ENCODE data around the gene THRAP3.
"Not testable (repeated sequence)": the region's sequence is repeated elsewhere in the genome, so short reads cannot be mapped to it uniquely, and the experiment has no call there.

Gene THRAP3

DNA sequence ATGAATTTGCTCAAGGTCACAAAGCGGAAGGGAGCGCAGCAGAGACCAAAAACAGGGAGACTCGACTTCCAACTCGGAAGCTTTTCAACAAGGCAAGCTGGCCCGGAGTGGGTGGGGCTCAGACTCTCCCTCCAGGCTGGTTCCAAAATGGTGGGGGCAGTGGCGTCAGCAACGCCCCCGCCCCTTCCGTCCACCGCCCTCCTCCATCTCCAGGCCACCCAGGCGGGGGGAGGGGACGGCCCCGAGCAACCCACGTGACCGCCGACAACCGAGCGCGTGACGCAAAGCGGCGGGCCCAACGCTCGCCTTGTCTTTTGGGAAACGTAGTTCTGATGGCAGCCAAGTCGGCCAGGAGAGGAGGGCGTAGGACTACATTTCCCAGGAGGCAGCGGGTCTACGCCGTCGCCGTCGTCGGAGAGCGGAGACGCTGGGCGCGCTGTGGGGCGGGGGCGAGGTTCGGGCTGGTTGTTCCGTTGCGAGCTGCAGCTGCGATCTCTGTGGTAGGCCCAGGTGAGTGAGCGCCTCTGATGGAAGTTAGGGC, at the start of gene THRAP3:
TSS of gene THRAP3 (plus strand) at position 448 of the 541 bp plus-strand sequence. CDS start 58,121 bp downstream, outside the sequence.
- peak within 1 kb of the TSS; percentile 93 for H3K4me3 ChIP-seq (ENCODE audit: low read depth, low read length)
- DNase-seq (ENCODE audit: low read depth), result peak; percentile 98

GRCh38 chr1:36174713-36175112, 49.5 kb upstream of the THRAP3 start:
- no peak for DNase-seq (ENCODE audit: low read depth)
- H3K4me3 ChIP-seq (ENCODE audit: low read depth, low read length), result no peak overlapping the region

DNA sequence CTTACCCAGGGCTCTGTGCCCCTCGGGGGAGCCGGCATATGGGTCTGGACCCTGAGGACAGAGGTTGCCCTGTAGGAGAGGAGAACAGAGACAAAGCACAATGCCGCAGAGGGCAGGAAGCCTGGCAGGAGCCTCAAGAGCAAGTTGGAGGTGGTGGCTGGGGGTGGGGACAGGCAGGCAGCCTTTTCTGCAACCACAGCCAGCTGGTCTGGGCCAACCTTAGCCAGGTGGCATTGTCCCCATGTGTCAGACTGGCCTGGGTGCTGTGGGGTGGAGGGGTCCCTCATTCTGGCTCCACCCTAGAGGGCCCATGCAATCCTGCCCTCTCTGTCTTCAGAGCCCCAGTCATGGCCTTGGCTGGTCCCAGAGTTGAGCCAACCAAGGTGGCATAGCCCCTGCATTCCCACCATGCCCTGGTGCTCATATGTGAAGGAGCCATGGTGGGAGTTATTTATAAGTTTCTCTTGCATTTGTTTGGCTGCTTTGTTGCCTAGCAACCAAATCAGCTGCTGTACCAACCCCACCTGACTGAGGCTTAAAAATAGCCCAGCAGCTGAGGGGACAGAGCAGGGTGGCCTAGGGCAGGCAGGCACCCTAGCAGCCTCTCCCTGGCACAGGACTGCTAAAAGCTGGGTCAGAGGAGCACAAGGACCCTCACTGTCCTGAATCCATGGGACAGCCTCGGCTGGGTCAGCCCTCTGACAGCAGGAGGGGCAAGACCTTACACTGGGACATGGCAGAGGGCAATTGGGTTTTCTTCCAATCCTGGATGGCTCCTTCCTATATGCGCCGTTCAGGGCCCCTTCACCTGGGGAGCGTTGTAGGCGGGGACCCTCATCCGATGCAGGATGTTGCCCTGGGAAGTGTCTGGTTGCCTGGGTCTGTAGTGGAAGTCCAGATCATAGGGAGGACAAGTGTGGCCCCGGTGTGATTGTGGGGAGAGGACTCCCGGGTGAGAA, 48.8 kb upstream of the THRAP3 start:
- no peak overlapping the region for H3K4me3 ChIP-seq (ENCODE audit: low read depth, low read length)
- DNase-seq (ENCODE audit: low read depth), result no peak

DNA sequence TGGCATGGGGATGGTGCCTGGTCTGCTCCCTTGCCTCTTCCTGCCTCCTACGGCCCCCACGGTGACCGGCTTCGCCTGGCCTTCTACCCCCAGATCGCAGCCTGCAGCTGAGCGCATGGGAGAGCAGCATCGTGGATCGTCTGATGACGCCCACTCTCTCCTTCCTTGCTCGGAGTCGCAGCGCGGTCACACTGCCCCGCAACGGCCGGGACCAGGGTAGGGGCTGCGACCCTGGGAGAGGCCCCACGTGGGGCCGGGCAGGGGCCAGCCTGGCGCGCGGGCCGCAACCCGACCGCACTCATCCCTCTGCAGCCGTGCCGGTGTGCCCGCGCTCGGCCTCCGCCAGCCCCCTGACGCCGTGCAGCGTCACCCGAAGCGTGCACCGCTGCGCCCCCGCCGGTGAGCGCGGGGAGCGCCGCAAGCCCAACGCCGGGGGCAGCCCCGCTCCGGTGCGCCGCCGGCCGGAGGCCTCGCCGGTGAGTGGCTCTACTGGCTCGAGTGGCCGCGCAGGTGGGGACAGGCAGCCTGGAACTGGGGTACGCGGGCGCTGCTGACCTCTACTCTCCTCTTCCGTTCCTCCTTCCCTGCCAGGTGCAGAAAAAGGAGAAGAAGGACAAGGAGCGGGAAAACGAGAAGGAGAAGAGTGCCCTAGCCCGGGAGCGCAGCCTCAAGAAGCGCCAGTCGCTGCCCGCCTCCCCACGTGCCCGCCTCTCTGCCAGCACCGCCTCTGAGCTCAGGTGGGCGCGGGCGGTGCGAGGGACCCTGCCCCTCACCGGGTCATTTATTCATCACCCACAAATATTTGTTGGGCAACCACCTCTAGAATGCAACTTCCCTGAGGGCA, 47.9 kb upstream of the THRAP3 start:
- DNase-seq (ENCODE audit: low read depth), result no peak
- H3K4me3 ChIP-seq (ENCODE audit: low read depth, low read length), result no peak overlapping the region

DNA sequence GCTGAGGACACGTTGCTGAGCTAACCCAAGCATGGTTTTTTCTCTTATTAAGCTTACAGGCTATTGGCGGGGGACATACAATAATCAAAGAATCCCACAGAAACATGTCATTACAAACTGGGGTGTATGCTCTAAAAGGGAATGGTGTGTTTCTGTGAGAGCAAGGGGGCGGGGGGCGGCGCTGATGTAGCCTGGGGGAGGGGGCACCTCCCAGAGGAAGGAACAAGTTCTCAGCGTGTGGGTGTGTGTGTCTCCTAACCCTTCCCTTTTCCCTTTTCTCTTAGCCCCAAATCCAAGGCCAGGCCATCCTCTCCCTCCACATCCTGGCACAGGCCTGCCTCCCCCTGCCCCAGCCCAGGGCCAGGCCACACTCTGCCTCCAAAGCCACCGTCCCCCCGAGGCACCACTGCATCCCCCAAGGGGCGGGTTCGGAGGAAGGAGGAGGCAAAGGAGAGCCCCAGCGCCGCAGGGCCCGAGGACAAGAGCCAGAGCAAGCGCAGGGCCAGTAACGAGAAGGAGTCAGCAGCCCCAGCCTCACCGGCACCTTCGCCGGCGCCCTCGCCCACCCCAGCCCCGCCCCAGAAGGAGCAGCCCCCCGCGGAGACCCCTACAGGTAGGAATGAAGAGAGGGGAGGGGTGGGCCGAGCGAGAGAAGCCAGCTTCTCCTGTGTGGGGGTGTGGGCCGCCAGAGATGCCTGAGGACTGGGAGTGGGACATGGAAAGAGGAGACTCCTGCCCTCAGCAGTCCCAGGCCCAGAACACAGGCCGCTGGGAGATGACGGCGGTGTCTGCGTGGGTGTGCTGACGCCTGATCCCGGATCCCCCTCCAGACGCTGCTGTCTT, 46.4 kb upstream of the THRAP3 start:
- H3K4me3 ChIP-seq (ENCODE audit: low read depth, low read length), result no peak overlapping the region
- no peak for DNase-seq (ENCODE audit: low read depth)

DNA sequence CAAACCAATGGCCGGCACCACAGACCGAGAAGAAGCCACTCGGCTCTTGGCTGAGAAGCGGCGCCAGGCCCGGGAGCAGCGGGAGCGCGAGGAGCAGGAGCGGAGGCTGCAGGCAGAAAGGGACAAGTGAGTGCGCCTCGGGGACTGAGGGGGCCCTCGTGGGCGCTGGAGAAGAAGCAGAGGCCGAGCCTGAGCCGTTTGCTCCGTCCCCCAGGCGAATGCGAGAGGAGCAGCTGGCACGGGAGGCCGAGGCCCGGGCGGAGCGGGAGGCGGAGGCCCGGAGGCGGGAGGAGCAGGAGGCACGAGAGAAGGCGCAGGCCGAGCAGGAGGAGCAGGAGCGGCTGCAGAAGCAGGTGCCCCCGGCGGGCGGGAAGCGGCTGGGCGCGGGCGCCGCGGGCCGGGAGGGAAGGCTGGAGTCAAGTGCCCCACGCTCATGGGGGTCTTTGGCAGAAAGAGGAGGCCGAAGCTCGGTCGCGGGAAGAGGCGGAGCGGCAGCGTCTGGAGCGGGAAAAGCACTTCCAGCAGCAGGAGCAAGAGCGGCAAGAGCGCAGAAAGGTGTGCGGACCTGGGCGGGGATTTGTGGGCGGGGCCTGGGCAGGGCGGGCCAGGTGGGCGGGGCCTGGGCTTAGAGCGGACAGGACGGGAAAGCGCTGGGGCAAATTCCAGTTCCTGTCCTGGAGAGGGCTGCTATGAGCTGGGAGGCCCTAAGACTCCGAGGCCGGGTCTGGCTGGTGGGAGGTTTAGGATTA, 45.6 kb upstream of the THRAP3 start:
- H3K4me3 ChIP-seq (ENCODE audit: low read depth, low read length), result no peak overlapping the region
- no peak for DNase-seq (ENCODE audit: low read depth)

GRCh38 chr1:36179220-36179600, 45.0 kb upstream of the THRAP3 start:
- no peak overlapping the region for H3K4me3 ChIP-seq (ENCODE audit: low read depth, low read length)
- DNase-seq (ENCODE audit: low read depth), result no peak

GRCh38 chr1:36182734-36183133, 41.5 kb upstream of the THRAP3 start:
- no peak for DNase-seq (ENCODE audit: low read depth)
- H3K4me3 ChIP-seq (ENCODE audit: low read depth, low read length), result no peak overlapping the region

GRCh38 chr1:36183309-36183856, 40.9 kb upstream of the THRAP3 start:
- no peak for DNase-seq (ENCODE audit: low read depth)
- no peak overlapping the region for H3K4me3 ChIP-seq (ENCODE audit: low read depth, low read length)

DNA sequence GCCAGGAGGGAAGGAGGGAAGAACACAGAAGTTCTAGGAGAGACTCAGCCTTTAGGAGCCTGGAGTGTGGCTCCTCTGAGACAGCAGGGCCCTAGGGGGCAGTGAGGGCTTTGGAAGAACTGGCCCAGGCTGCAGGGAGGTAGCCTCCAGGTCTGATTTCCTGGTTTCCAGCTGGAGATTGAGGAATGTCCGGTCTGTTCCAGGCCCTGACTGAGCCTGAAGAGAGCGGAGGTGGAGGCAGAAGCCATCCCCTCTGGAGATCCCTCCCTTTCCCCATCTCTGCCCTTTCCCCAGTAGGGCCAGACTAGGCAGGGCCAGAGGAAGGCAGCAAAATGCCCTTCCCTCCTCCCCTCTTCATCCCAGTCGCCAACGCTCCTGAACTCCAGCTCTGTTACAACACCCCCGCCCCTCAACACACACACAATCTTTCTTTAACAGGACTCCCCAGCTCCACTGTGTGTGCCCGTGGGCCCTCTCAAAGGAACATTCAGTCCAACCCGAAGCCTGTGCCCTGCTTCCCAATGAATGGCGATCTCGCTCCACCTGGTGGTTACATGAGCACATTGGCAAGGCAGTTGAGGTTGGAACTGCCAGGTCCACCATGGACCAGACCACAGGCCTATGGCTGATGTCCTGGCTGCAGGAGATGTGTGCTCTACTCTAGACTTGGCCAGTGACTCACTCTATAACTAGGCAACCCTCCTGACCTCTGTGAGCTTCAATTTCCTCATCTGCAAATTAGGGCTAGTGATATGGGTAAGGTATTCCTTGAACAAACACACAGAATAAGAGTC, 36.2 kb upstream of the THRAP3 start:
- no peak overlapping the region for H3K4me3 ChIP-seq (ENCODE audit: low read depth, low read length)
- DNase-seq (ENCODE audit: low read depth), result peak; percentile 81

GRCh38 chr1:36196805-36197204, 27.4 kb upstream of the THRAP3 start:
- not testable (repeated sequence) for H3K4me3 ChIP-seq (ENCODE audit: low read depth, low read length); DNase-seq (ENCODE audit: low read depth)

DNA sequence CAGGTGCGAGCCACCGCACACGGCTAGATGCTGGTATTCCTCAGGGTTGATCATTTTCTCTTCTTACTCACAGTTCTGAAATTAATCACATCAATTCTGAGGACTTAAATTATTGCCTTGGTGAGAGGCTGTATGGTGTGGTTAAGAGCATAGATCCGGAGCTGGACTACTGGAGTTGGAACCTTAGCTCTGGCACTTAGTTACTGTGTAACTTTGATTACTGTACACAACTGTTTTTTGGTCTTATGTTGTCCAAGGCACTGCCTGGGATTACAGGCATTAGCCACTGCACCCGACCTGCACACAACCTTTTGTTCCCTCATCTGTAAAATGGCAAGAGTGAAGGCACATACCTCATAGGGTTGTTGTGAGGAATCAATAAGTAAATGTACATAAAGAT, 25.6 kb upstream of the THRAP3 start:
- no peak for DNase-seq (ENCODE audit: low read depth)
- H3K4me3 ChIP-seq (ENCODE audit: low read depth, low read length), result no peak overlapping the region

DNA sequence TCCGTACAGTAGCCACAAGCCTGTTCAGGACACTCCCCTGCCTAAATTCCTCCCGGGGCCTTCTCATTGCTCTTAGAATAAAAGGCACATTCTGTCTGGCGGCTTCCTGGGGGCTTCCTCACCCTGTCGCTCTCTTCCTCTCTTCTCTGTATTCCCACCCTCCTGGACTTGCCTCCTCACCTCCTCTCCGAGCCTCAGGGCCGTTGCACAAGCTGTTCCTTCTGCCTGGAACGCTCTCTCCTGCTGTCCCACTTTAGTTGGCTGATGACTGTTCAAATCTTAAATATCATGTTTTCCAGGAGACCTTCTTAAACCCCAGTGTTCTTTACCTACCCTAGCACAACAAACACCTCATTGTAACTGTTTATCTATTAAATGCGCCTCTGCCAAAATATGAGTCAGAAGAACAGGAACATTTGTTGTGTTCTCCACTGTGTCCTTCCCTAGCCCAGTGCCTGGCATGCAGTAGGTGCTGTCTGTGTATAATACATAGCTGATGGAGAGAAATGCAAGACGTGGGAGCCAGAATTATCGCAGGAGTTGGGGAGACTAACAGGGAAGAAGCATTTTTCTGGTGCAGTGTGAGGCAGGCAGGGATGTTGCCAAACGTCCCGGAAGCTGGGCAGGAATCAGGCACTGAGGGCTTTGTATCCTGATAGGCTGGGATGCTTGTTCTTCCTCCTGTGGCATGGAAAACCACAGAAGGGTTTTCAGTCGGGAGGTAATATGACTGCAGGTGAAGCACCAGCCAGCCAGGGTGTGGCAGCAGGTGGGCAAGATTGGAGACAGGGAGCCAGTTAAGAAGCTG, 24.1 kb upstream of the THRAP3 start:
- DNase-seq (ENCODE audit: low read depth), result no peak
- H3K4me3 ChIP-seq (ENCODE audit: low read depth, low read length), result no peak overlapping the region

DNA sequence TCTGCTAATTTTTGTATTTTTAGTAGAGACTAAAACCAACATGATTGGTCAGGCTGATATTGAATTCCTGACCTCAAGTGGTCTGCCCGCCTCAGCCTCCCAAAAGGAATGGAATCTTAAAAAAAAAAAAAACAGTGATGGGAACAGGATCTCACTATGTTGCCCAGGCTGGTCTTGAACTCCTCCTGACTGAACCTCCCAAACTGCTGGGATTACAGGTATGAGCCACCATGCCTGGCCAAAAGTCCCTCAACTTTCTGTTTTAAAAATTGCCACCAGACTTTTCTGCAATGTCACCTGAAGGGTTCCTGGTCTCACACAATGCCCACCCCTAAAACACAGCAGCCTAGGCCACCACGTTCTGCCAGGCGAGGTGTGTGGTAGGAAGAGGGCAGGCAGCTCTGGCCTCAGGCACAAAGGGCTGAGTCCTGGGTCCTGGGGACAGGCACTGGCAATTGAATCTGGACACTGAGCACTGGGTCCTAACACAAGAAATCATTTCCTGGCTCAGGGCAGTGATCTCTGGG, 21.2 kb upstream of the THRAP3 start:
- DNase-seq (ENCODE audit: low read depth), result no peak
- no peak overlapping the region for H3K4me3 ChIP-seq (ENCODE audit: low read depth, low read length)

DNA sequence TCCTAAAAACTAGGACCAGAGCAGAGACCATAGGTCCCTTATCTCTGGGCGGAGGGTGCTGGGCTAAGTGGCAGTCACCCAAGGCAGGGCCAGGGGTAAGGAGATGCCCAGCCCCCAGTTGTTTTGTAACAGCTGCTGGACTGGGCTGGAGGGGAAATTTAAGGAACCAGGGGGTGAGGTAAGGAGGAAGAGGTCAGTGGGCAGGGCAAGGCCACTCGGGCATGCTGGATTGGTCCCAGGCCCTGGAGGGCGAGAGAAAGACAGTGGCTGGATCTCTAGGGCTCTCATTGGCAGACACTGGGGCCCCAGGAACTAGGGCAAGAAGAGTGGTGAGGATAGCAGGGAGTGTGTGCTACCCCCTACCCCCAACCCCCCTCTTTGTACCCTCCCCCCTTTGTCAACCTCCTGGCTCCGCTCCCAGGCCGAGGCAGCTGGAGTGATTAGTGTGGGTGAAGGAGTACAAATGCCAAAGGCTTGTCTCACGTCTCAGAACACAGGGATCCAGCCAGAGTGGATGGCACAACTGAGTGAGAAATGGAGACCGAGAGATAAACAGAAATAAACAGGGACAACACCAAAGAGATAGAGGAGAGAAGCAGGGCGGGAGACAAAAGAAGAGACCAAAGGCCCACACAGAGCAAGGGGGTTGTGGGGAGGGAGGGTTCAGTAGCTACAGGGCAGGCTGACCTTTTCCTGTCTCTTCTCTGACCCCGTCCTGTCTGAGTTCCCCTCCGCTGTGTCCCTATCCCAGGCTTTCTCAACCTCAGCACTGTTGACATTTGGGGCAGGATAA, 20.5 kb upstream of the THRAP3 start:
- H3K4me3 ChIP-seq (ENCODE audit: low read depth, low read length), result no peak overlapping the region
- DNase-seq (ENCODE audit: low read depth), result peak; percentile 54
